Cardiac muscle cell (in vitro differentiated cells and primary cell): Measurements from ENCODE around the gene CCBE1. TPM values are rescaled to one million over a fixed set of nuclear protein-coding genes. Genes with fewer than 3 reads are reported as not detected.

ENCODE experiments used
- DNase-seq, 2 donors: peaks; one replicate each; pipeline versions ENCODE4 v3.0.0 to v3.0.0-alpha.2; 2010 to 2017; ENCODE audit warnings: low read depth in 1 of 2, low spot score in 1 of 2
- H3K27ac ChIP-seq: fragments of 200-600 bp; sonication (generic); 2 replicates; pipeline ENCODE4 v1.5.1; 2016
- H3K27me3 ChIP-seq: fragments of 200-600 bp; sonication (generic); 2 replicates; pipeline ENCODE4 v1.6.0; 2016; ENCODE audit warnings: control low read depth
- H3K36me3 ChIP-seq: fragments of 200-600 bp; sonication (generic); 2 replicates; pipeline ENCODE4 v1.5.1; 2016; ENCODE audit warnings: control low read depth
- H3K4me1 ChIP-seq: fragments of 200-600 bp; sonication (generic); 2 replicates; pipeline ENCODE4 v1.8.1; 2017; ENCODE audit warnings: low read depth, mild to moderate bottlenecking, mixed run types
- H3K4me3 ChIP-seq: fragments of 200-600 bp; sonication (generic); 2 replicates; pipeline ENCODE4 v1.5.1; 2016; ENCODE audit warnings: mild to moderate bottlenecking
- H3K9me3 ChIP-seq: fragments of 200-600 bp; sonication (generic); 2 replicates; pipeline ENCODE4 v1.5.1; 2017; ENCODE audit warnings: low read depth, mild to moderate bottlenecking, control low read depth
- CTCF ChIP-seq: IDR thresholded peaks from 2 replicates; pipeline ENCODE4 v1.5.1; 2012; ENCODE audit warnings: low read depth, mild to moderate bottlenecking, low read length
- polyA plus RNA-seq: library from polyadenylated mRNA; unstranded; fragments of >200 nt; fragmentation: Nextera tagmentation; extraction: Ambion mirVana; gene quantifications from 2 replicates; pipeline ENCODE4 v1.2.1, GENCODE V29; 2016
- total RNA-seq: library from RNA; depleted of rRNA; stranded (reverse); fragments of >200 nt; gene quantifications from 2 replicates; pipeline ENCODE4 v1.2.3, GENCODE V29; 2016

The CCBE1 gene
- total and polyA plus RNA-seq, 2 experiments from 2014 or later, result 1.5 to 3.7 TPM

- no peak overlapping the region for H3K4me3 ChIP-seq
- no peak for TF ChIP-seq CTCF
- H3K27me3 ChIP-seq, result no peaks in the 10 kb centered on the region
- H3K36me3 ChIP-seq, result no peaks in the 10 kb centered on the region
- DNase-seq, result no peak
- peaks cover 15% of the 10 kb centered on the region for H3K4me1 ChIP-seq
- no peaks in the 10 kb centered on the region for H3K9me3 ChIP-seq
- H3K27ac ChIP-seq, result no peak overlapping the region
Observed at GRCh38 chr18:59484131-59484530, 213.1 kb downstream of the CCBE1 start.

DNA sequence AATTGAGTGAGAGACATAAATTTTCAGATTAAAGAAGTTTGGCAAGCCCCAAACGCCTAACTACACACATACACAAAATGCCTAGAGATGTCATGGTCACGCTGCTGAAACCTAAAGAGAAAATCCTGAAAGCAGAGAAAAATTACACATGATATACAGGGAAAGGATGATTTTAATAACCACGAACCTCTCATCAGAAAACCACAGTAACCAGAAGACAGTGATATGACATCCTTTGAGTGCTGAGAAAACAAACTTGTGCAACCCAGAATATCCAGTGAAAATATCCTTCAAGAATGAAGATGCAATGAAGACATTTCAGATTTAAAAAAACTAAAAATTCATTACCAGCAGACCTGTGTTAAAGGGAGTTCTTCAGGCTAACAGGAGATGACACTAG, 215.8 kb downstream of the CCBE1 start:
- H3K4me3 ChIP-seq, result no peak overlapping the region
- DNase-seq, result peak in 1 of 2 donors; percentile 29
- H3K27ac ChIP-seq, result no peak overlapping the region
- peaks cover 15% of the 10 kb centered on the region for H3K4me1 ChIP-seq
- no peaks in the 10 kb centered on the region for H3K9me3 ChIP-seq
- H3K36me3 ChIP-seq, result no peaks in the 10 kb centered on the region
- no peak for TF ChIP-seq CTCF
- no peaks in the 10 kb centered on the region for H3K27me3 ChIP-seq

- Histone ChIP-seq H3K4me1 (peaks cover 9% of the 10 kb centered on the region), H3K27me3 (no peaks in the 10 kb centered on the region), H3K36me3 (no peaks in the 10 kb centered on the region), H3K27ac (no peak overlapping the region), H3K9me3 (no peaks in the 10 kb centered on the region), H3K4me3 (no peak overlapping the region)
- DNase-seq, result no peak
- TF ChIP-seq CTCF, result no peak
Observed at GRCh38 chr18:59479776-59480175, 217.4 kb downstream of the CCBE1 start.

- peak in 1 of 2 donors; percentile 29 for DNase-seq
- Histone ChIP-seq H3K36me3 (no peaks in the 10 kb centered on the region), H3K27ac (no peak overlapping the region), H3K4me1 (no peaks in the 10 kb centered on the region), H3K9me3 (no peaks in the 10 kb centered on the region), H3K4me3 (no peak overlapping the region), H3K27me3 (no peaks in the 10 kb centered on the region)
- TF ChIP-seq CTCF, result no peak
Observed at GRCh38 chr18:59478591-59478990, 218.6 kb downstream of the CCBE1 start.

DNA sequence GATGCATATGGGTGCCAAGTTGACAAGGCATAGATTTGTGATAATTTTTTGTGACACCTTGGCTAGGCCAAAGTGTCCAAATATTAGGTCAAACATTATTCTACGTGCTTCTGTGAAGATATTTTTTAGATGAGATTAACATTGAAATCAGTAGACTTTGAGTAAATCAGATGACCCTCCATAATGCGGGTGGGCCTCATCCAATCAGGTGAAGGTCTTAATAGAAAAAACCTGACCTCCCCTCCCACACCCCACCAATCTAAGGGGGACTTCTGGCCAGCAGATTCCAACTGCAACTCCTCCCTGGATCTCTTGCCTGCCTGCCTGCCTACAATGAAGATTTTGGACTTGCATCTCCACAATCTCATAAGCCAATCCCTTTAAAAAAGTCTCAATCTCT, 219.4 kb downstream of the CCBE1 start:
- no peak overlapping the region for H3K4me3 ChIP-seq
- H3K27ac ChIP-seq, result no peak overlapping the region
- no peaks in the 10 kb centered on the region for H3K9me3 ChIP-seq
- no peaks in the 10 kb centered on the region for H3K36me3 ChIP-seq
- no peak for DNase-seq
- no peak for TF ChIP-seq CTCF
- no peaks in the 10 kb centered on the region for H3K4me1 ChIP-seq
- no peaks in the 10 kb centered on the region for H3K27me3 ChIP-seq
